PC-9 (cell line): ENCODE measurements around the gene MAZ. TPM values are rescaled to one million over a fixed set of nuclear protein-coding genes. Genes with fewer than 3 reads are reported as not detected.

Experiments used
- BruUV-seq: library from RNA; stranded (reverse); fragments of 400-500 nt; replicated peaks from 2 replicates; lab custom pipeline; 2021; lab: Mats Ljungman, UMichigan
- CTCF ChIA-PET: fragments of 300-600 bp; sonication (Branson Sonifier 250); formaldehyde crosslinking; loops from one replicate; lab custom pipeline; 2022; ENCODE audit warnings: antibody characterized with exemption; lab: Charles Lee
- POLR2A ChIA-PET: fragments of 300-600 bp; sonication (Branson Sonifier 250); formaldehyde crosslinking; loops from one replicate; lab custom pipeline; 2022; ENCODE audit warnings: antibody characterized with exemption; ENCODE audit not compliant: unreplicated experiment; lab: Charles Lee
- DNase-seq, 2 experiments: peaks; one replicate each; pipeline versions ENCODE4 v3.0.0 to v3.0.0-alpha.2; 2015 to 2022; ENCODE audit warnings: mixed read lengths in 1 of 2
- H2AFZ ChIP-seq: fragments of 200-600 bp; sonication (generic); 2 replicates; pipeline ENCODE4 v1.8.1; 2017; ENCODE audit warnings: antibody characterized with exemption
- H3F3A ChIP-seq: fragments of 200-600 bp; sonication (generic); 2 replicates; pipeline ENCODE4 v1.8.1; 2017; ENCODE audit warnings: antibody characterized with exemption, mild to moderate bottlenecking, low read depth; ENCODE audit not compliant: insufficient read depth
- H3K27ac ChIP-seq: fragments of 200-600 bp; sonication (generic); 2 replicates; pipeline ENCODE4 v1.6.1; 2016; ENCODE audit warnings: mixed run types
- H3K27me3 ChIP-seq: fragments of 200-600 bp; sonication (generic); 2 replicates; pipeline ENCODE4 v1.6.1; 2016; ENCODE audit warnings: low read depth, mixed run types; ENCODE audit not compliant: insufficient read depth
- H3K36me3 ChIP-seq: fragments of 200-600 bp; sonication (generic); 2 replicates; pipeline ENCODE4 v1.6.1; 2016; ENCODE audit warnings: low read depth, mixed run types
- H3K4me1 ChIP-seq: fragments of 200-600 bp; sonication (generic); replicated peaks from 2 replicates; pipeline ENCODE4 v1.6.1; 2016; ENCODE audit warnings: mixed run types; ENCODE audit not compliant: insufficient read depth
- H3K4me2 ChIP-seq: fragments of 200-600 bp; sonication (generic); 2 replicates; pipeline ENCODE4 v1.6.1; 2017; ENCODE audit warnings: mixed run types
- H3K4me3 ChIP-seq: fragments of 200-600 bp; sonication (generic); 2 replicates; pipeline ENCODE4 v1.6.1; 2016; ENCODE audit warnings: mixed run types
- H3K79me2 ChIP-seq: fragments of 200-600 bp; sonication (generic); 2 replicates; pipeline ENCODE4 v1.6.1; 2017; ENCODE audit warnings: low read depth, mixed run types
- H3K9me2 ChIP-seq: fragments of 200-600 bp; sonication (generic); 2 replicates; pipeline ENCODE4 v1.8.1; 2017; ENCODE audit warnings: mild to moderate bottlenecking; ENCODE audit not compliant: insufficient read depth
- H3K9me3 ChIP-seq: fragments of 200-600 bp; sonication (generic); 2 replicates; pipeline ENCODE4 v1.8.1; 2016; ENCODE audit warnings: low read depth; ENCODE audit not compliant: insufficient read depth
- H4K20me1 ChIP-seq: fragments of 200-600 bp; sonication (generic); 2 replicates; pipeline ENCODE4 v1.8.1; 2017; ENCODE audit not compliant: insufficient read depth
- EZH2 ChIP-seq: fragments of 200-600 bp; sonication (generic); IDR thresholded peaks from 2 replicates; pipeline ENCODE4 v1.8.0; 2017; ENCODE audit warnings: antibody characterized with exemption, low read depth
- intact Hi-C: fragments of 100-400 bp; cut with micrococcal nuclease; formaldehyde crosslinking; loops from one replicate; pipeline ENCODE4 v1.10.0; 2022; ENCODE audit not compliant: unreplicated experiment
- total RNA-seq: library from RNA; stranded (reverse); gene quantifications from 2 replicates; pipeline ENCODE4 v1.2.3, GENCODE V29; 2021
- TF ChIP-seq, protein P1 (sequence below): fragments of 200-600 bp; sonication (generic); conservative IDR thresholded peaks from 2 replicates; pipeline ENCODE4 v1.6.1; 2017; ENCODE audit warnings: mixed run types, antibody characterized with exemption, mild to moderate bottlenecking, moderate library complexity

MAZ gene
- total RNA-seq, 1 experiment from 2014 or later = 481 TPM

DNA sequence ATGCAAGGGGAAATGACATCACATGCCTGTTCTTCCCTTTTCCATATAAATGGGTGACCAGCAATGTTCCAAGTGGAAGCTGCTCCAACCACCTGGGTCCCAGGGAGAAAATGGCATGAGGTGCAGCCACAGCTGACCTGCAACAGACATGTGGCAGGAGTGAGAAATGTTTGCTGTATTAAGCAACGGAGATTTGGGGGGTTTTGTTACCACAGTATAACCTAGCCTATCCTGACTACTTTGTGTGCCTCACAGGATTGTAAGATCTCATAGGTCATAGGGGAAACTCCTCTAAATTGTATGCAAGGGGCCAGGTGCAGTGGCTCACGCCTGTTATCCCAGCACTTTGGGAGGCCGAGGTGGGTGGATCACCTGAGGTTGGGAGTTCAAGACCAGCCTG lies 44.7 kb downstream of the MAZ start:
- no peak for DNase-seq
- Histone ChIP-seq H3K36me3 (no peaks in the 10 kb centered on the region), H3K4me2 (no peak overlapping the region), H3K79me2 (no peaks in the 10 kb centered on the region), H3K9me3 (no peaks in the 10 kb centered on the region), H2AFZ (no peak overlapping the region), H3F3A (no peaks in the 10 kb centered on the region; the same call in 1 of the 2 replicates), H3K4me3 (no peak overlapping the region), H3K27ac (no peak overlapping the region), H3K27me3 (no peaks in the 10 kb centered on the region), H3K4me1 (no peaks in the 10 kb centered on the region), H4K20me1 (no peaks in the 10 kb centered on the region), H3K9me2 (no peaks in the 10 kb centered on the region)
- ChIA-PET POLR2A (interaction anchor here (0.6 to 0.7 kb wide), 2 partner anchors 151 to 759 kb away, joined by 7 to 9 read pairs; partner anchors contain the start of gene ZNF689), CTCF (no interaction called here)
- TF ChIP-seq, protein P1, sequence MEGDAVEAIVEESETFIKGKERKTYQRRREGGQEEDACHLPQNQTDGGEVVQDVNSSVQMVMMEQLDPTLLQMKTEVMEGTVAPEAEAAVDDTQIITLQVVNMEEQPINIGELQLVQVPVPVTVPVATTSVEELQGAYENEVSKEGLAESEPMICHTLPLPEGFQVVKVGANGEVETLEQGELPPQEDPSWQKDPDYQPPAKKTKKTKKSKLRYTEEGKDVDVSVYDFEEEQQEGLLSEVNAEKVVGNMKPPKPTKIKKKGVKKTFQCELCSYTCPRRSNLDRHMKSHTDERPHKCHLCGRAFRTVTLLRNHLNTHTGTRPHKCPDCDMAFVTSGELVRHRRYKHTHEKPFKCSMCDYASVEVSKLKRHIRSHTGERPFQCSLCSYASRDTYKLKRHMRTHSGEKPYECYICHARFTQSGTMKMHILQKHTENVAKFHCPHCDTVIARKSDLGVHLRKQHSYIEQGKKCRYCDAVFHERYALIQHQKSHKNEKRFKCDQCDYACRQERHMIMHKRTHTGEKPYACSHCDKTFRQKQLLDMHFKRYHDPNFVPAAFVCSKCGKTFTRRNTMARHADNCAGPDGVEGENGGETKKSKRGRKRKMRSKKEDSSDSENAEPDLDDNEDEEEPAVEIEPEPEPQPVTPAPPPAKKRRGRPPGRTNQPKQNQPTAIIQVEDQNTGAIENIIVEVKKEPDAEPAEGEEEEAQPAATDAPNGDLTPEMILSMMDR = no peak
- no peak for TF ChIP-seq EZH2
- BruUV-seq = no TSS peak
- intact Hi-C loops = no loop called here

DNA sequence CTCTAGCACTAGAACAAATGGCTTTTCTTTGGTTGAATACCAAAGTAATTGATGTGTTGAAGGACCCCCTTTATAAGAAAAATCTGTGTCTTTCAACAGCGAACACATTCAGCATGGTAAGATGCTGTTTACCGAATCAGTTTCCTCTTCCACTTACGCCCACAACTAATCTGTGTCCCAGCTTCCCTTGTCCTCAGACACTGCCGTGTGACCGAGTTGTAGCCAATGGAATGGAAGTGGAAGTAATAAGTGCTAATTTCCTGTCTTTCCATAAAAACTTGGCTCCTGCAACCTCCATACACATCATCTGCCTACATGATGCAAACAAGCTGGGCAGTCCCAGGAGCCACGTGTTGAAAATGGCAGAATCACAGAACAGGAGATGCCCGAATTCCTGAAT lies 46.3 kb downstream of the MAZ start:
- BruUV-seq = no TSS peak
- H3K4me3 ChIP-seq = no peak overlapping the region
- no peak overlapping the region for H2AFZ ChIP-seq
- H3K4me2 ChIP-seq = no peak overlapping the region
- TF ChIP-seq, protein P1 = no peak
- TF ChIP-seq EZH2 = no peak
- intact Hi-C loops = no loop called here
- H3K27me3 ChIP-seq = no peaks in the 10 kb centered on the region
- H3K36me3 ChIP-seq = no peaks in the 10 kb centered on the region
- H3K4me1 ChIP-seq = no peaks in the 10 kb centered on the region
- H3K27ac ChIP-seq = no peak overlapping the region
- CTCF ChIA-PET = no interaction called here
- H4K20me1 ChIP-seq = no peaks in the 10 kb centered on the region
- POLR2A ChIA-PET = no interaction called here
- no peak for DNase-seq
- H3K9me3 ChIP-seq = no peaks in the 10 kb centered on the region
- no peaks in the 10 kb centered on the region for H3K79me2 ChIP-seq
- H3F3A ChIP-seq = no peaks in the 10 kb centered on the region
- no peaks in the 10 kb centered on the region for H3K9me2 ChIP-seq

DNA sequence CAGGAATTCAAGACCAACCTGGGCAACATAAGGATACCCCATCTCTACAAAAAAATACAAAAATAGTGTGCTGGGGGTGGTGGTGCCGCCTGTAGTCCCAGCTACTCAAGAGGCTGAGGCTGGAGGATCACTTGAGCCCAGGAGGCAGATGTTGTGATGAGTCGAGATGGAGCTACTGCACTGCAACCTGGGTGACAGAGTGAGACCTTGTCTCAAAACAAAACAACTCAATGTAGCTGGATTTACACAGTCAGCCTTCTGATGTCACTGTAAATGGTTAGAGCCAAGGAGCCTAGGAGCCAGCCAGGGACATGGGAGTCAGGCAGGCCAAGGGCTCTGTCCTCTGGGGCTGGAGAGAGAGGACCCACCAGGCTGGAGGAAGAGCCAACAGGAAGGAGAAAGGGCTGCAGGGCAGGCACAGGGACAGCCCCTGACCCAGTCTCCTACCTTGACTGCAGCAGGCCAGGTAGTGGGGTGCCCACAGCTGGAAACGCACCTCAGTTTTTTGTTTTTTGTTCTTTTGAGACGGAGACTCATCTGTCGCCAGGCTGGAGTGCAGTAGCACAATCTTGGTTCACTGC lies 48.3 kb downstream of the MAZ start:
- CTCF ChIA-PET = interaction anchor here (0.7 kb wide), 1 partner anchor 27 kb away, joined by 10 read pairs; no protein-coding TSS in a partner anchor
- no peak for TF ChIP-seq EZH2
- TF ChIP-seq, protein P1 = no peak
- H3K27me3 ChIP-seq = no peaks in the 10 kb centered on the region

More for the DNA sequence above, 48.3 kb downstream of the MAZ start:
- Histone ChIP-seq H2AFZ (no peak overlapping the region), H3K9me2 (no peaks in the 10 kb centered on the region), H3K4me3 (no peak overlapping the region), H3K9me3 (no peaks in the 10 kb centered on the region), H4K20me1 (no peaks in the 10 kb centered on the region), H3K36me3 (no peaks in the 10 kb centered on the region), H3K27ac (no peak overlapping the region), H3K4me2 (no peak overlapping the region), H3F3A (no peaks in the 10 kb centered on the region), H3K4me1 (no peaks in the 10 kb centered on the region), H3K79me2 (no peaks in the 10 kb centered on the region)
- no TSS peak for BruUV-seq
- DNase-seq = no peak
- intact Hi-C loops = no loop called here
- POLR2A ChIA-PET = no interaction called here
